Measurements from ENCODE around the gene SH2B3.

Gene SH2B3

DNA sequence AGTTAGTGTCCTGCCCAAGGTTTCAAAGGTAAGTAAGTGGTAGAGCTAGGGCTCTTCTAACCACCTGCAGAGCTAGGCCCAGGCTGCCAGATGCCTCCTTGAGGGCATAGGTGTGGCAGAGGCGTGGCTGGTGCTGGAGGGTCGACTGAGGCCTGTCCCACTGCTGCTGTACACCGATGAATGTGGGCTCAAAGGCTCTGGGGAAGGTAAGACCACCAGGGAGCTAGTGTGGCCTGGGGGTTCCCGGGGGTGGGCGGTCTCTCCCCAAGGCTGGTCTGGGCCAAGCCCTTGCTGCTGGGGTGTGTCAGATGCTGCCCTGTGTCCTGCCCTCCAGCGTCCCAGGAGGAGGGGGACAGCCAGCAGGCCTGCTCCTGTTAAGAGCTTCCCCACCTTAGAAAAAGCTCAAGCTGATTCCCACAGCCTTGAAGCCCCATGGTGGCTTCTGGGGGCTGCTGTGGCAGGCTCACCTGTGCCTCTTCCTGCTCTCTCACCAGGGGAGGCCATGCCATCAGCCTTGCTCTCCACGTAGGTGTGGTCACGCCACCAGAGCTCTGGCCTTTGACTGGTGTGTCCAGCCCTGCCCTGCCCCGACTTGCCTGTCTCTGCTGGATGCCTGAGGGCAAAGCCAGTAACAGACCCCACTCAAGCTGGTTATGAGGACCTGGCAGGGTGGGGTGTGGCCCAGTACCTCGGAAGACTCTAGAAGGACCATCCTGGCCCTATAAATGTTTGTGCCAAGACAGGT, 36.8 kb downstream of the SH2B3 start:
- POLR2A ChIA-PET, result no interaction called here
- TF ChIP-seq LEF1 (IDR thresholded peaks at IDR 0.05; ENCODE audit: borderline replicate concordance) (no peak), FOXK2 (IDR thresholded peaks at IDR 0.05) (no peak), L3MBTL2 (conservative IDR thresholded peaks at IDR 0.05) (no peak), TARDBP (IDR thresholded peaks at IDR 0.05) (no peak), HDGF (IDR thresholded peaks at IDR 0.05; ENCODE audit: borderline replicate concordance) (no peak)
- TF ChIP-seq, protein P1, sequence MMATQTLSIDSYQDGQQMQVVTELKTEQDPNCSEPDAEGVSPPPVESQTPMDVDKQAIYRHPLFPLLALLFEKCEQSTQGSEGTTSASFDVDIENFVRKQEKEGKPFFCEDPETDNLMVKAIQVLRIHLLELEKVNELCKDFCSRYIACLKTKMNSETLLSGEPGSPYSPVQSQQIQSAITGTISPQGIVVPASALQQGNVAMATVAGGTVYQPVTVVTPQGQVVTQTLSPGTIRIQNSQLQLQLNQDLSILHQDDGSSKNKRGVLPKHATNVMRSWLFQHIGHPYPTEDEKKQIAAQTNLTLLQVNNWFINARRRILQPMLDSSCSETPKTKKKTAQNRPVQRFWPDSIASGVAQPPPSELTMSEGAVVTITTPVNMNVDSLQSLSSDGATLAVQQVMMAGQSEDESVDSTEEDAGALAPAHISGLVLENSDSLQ (IDR thresholded peaks at IDR 0.05), result no peak
- no peak for DNase-seq (ENCODE audit: extremely low spot score)
- CTCF ChIA-PET, result no interaction called here

DNA sequence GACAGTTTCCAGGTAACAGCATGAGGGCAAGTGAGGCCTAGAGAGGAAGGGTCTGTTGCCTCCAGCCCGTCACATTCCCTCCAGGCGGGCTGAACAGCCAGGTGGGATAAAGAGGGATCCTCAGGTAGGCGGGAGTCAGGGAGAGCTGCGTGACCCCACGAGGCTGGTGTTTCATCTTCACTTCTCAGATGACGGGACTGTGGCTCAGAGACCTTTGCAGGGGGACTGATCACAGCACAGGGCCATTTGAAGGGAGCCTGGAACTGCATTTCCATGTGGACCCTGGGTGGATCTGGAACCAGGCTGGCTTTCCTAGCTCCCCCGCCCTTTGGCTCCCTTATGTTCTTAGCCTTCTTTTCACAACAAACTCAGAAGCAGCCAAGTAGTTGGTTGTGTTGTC, 37.4 kb downstream of the SH2B3 start:
- CTCF ChIA-PET, result interaction anchor here (1.2 to 3.2 kb wide), 2 partner anchors 9 to 46 kb away, joined by 4 to 9 read pairs; no protein-coding TSS in a partner anchor
- DNase-seq (ENCODE audit: extremely low spot score), result no peak
- no peak for TF ChIP-seq ZNF384 (IDR thresholded peaks at IDR 0.05)
- TF ChIP-seq, protein P1 (IDR thresholded peaks at IDR 0.05), result no peak
- TF ChIP-seq ARNT (IDR thresholded peaks at IDR 0.05), result no peak
- TF ChIP-seq FOXM1 (IDR thresholded peaks at IDR 0.05; ENCODE audit: borderline replicate concordance), result no peak
- POLR2A ChIA-PET, result interaction anchor here (1.0 kb wide), 1 partner anchor 9 kb away, joined by 3 read pairs; no protein-coding TSS in a partner anchor

DNA sequence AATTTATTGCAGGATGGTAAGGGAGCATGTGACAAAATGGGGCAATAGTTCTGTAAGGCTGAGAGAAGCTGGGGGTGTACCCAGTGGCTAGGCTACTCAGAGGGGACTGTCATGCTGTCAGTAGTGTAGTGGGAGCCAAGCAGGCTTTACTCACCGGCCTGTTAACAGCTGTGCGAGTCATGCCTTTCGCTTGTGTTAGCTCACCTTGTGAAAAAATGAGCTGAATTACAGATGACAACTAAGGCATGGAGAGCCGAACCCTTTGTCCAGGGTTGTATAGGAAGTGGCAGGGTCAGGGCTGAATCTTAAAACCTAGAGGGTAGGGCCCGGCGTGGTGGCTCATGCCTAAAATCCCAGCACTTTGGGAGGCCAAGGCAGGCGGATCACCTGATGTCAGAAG, 37.9 kb downstream of the SH2B3 start:
- TF ChIP-seq FOXM1 (IDR thresholded peaks at IDR 0.05; ENCODE audit: borderline replicate concordance), result no peak
- TF ChIP-seq L3MBTL2 (conservative IDR thresholded peaks at IDR 0.05), result no peak
- no peak for TF ChIP-seq LEF1 (IDR thresholded peaks at IDR 0.05; ENCODE audit: borderline replicate concordance)
- TF ChIP-seq ELF4 (IDR thresholded peaks at IDR 0.05), result no peak
- CTCF ChIA-PET, result interaction anchor here (1.2 to 3.2 kb wide), 2 partner anchors 8 to 47 kb away, joined by 4 to 9 read pairs; no protein-coding TSS in a partner anchor
- DNase-seq (ENCODE audit: extremely low spot score), result no peak
- POLR2A ChIA-PET, result interaction anchor here (1.0 kb wide), 1 partner anchor 9 kb away, joined by 3 read pairs; no protein-coding TSS in a partner anchor

DNA sequence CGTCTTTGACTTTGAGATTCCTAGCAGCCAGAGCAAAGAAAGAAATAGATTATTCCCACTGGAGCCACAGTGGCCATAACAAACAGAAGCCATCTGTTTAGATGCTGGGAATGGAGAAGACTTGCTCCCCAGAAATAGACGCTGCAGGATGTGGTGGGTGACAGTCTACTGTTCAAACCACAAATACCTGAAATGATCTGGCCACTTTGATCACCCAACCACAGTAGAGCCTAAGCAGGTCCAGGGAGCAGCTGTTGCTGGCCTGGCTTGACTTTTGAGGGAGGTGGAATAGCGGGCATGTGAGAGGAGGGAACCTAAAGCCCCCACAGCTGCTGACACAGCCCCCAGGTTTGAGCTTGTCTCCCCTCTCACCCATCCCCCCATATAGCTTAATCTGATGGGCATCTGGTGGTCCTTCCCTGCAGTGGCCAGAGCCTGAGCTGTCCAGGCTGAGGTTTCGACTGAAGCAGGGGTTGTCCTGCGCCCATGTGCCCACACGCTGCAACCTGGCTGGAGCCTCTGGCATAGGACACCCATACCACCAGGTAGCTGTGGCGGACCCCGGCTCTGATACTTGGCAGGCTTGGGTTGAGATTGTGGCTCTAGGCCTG, 38.7 kb downstream of the SH2B3 start:
- ChIA-PET POLR2A (no interaction called here), CTCF (interaction anchor here (1.2 to 3.2 kb wide), 2 partner anchors 29 to 48 kb away, joined by 3 to 9 read pairs; no protein-coding TSS in a partner anchor)
- TF ChIP-seq FOXK2 (IDR thresholded peaks at IDR 0.05), result no peak
- TF ChIP-seq CTBP1 (IDR thresholded peaks at IDR 0.05; ENCODE audit: borderline replicate concordance), result no peak
- TF ChIP-seq TARDBP (IDR thresholded peaks at IDR 0.05), result no peak
- no peak for TF ChIP-seq FOXM1 (IDR thresholded peaks at IDR 0.05; ENCODE audit: borderline replicate concordance)
- TF ChIP-seq SP1 (IDR thresholded peaks at IDR 0.05), result no peak
- TF ChIP-seq ZNF384 (IDR thresholded peaks at IDR 0.05), result no peak
- TF ChIP-seq, protein P1 (IDR thresholded peaks at IDR 0.05), result no peak
- no peak for TF ChIP-seq HDGF (IDR thresholded peaks at IDR 0.05; ENCODE audit: borderline replicate concordance)
- no peak for TF ChIP-seq SUZ12 (IDR thresholded peaks at IDR 0.05)
- no peak for TF ChIP-seq NFRKB (IDR thresholded peaks at IDR 0.05)
- TF ChIP-seq ARNT (IDR thresholded peaks at IDR 0.05), result no peak
- no peak for TF ChIP-seq L3MBTL2 (conservative IDR thresholded peaks at IDR 0.05)
- no peak for TF ChIP-seq LEF1 (IDR thresholded peaks at IDR 0.05; ENCODE audit: borderline replicate concordance)
- no peak for TF ChIP-seq FOXA1 (IDR thresholded peaks at IDR 0.05)
- TF ChIP-seq BHLHE40 (IDR thresholded peaks at IDR 0.05; ENCODE audit: borderline replicate concordance), result no peak
- TF ChIP-seq ELF4 (IDR thresholded peaks at IDR 0.05), result no peak
- no peak for DNase-seq (ENCODE audit: extremely low spot score)

DNA sequence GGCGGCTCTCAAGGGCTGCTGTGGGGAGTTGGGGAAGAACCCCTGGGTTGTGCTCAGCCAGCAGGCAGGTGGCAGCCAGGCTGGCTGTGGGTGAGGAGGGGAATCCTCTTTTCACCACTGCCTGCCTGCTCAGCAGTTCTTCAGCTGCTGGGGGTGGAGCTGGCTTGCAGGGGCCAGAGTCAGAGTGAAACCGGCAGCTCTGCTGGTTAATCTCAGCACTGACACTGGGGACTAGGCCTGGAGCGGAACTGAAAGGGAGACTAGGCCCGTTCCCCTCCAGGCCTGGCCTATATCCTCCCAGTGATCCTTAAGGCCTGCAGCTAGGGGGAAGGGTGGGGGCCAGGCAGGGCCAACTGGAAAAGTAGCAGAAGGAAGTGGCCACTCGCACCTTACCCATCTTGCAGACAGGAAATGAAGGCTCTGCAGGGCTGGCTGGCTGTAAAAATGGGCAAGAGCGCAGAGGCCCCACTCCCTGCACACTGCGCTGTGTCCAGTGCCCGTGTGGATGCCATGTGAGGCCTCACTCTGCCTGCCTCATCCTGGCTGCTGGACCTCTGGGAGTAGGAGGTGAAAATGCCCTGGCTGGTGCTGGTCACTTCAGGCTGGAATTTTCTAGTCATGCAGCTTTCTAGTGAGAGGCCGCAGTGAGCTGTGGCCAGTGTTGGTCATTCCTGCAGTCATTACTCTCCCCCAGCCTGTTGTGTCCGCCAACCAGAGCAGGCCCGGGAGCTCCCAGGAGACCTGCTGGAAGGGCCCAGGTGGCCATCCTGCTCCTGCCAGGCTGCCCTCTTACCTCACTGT, 39.4 kb downstream of the SH2B3 start:
- ChIA-PET POLR2A (no interaction called here), CTCF (interaction anchor here (1.2 to 3.2 kb wide), 2 partner anchors 29 to 48 kb away, joined by 3 to 9 read pairs; no protein-coding TSS in a partner anchor)
- TF ChIP-seq ZNF384 (IDR thresholded peaks at IDR 0.05), result no peak
- no peak for TF ChIP-seq FOXA1 (IDR thresholded peaks at IDR 0.05)
- no peak for TF ChIP-seq ELF4 (IDR thresholded peaks at IDR 0.05)
- TF ChIP-seq, protein P1 (IDR thresholded peaks at IDR 0.05), result no peak
- TF ChIP-seq SUZ12 (IDR thresholded peaks at IDR 0.05), result no peak
- TF ChIP-seq CTBP1 (IDR thresholded peaks at IDR 0.05; ENCODE audit: borderline replicate concordance), result no peak
- no peak for TF ChIP-seq LEF1 (IDR thresholded peaks at IDR 0.05; ENCODE audit: borderline replicate concordance)
- TF ChIP-seq FOXK2 (IDR thresholded peaks at IDR 0.05), result no peak
- TF ChIP-seq L3MBTL2 (conservative IDR thresholded peaks at IDR 0.05), result no peak
- DNase-seq (ENCODE audit: extremely low spot score), result no peak

All from HEK293T (cell line).